Measurements from ENCODE around the gene CREG2. TPM values are rescaled to one million over a fixed set of nuclear protein-coding genes. Genes with fewer than 3 reads are reported as not detected.

The CREG2 gene
- total and polyA plus RNA-seq, 2 experiments from 2014 or later, result 1.7 to 2.6 TPM

GRCh38 chr2:101307950-101308431 lies 79.3 kb downstream of the CREG2 start (continued):
- TF ChIP-seq ZNF462 (CRISPR knock-in tag; IDR thresholded peaks at IDR 0.05) (no peak), REST (IDR thresholded peaks at IDR 0.05; ENCODE audit: unreplicated experiment) (no peak), CREB1 (CRISPR knock-in tag; IDR thresholded peaks at IDR 0.05; ENCODE audit: low read depth) (no peak), ZNF331 (CRISPR knock-in tag; IDR thresholded peaks at IDR 0.05; ENCODE audit: low read depth) (no peak), EZH2phosphoT487 (IDR thresholded peaks at IDR 0.05; ENCODE audit: unreplicated experiment) (no peak), ZNF114 (CRISPR knock-in tag; IDR thresholded peaks at IDR 0.05) (no peak)

All from GM23338 (cell line).